PFSK-1 (cell line): Measurements from ENCODE around the gene ABR.

ENCODE experiments used
- POLR2AphosphoS5 ChIP-seq: IDR thresholded peaks from 2 replicates; pipeline ENCODE4 v1.6.1; 2012; ENCODE audit warnings: low read depth, mild to moderate bottlenecking, control low read depth, low read length, moderate library complexity
- TAF1 ChIP-seq: IDR thresholded peaks from 2 replicates; pipeline ENCODE4 v1.6.1; 2012; ENCODE audit warnings: low read length, control low read depth, borderline replicate concordance; ENCODE audit not compliant: insufficient read depth
- TF ChIP-seq, protein P1 (sequence below), 2 experiments: IDR thresholded peaks; 2 replicates each; pipeline versions ENCODE4 v1.6.1 to v1.8.0; 2011 to 2012; ENCODE audit warnings: low read depth in 2 of 2, low read length in 2 of 2, control low read depth in 1 of 2, inconsistent platforms in 1 of 2, mild to moderate bottlenecking in 1 of 2, moderate library complexity in 1 of 2; ENCODE audit not compliant: insufficient read depth in 1 of 2

DNA sequence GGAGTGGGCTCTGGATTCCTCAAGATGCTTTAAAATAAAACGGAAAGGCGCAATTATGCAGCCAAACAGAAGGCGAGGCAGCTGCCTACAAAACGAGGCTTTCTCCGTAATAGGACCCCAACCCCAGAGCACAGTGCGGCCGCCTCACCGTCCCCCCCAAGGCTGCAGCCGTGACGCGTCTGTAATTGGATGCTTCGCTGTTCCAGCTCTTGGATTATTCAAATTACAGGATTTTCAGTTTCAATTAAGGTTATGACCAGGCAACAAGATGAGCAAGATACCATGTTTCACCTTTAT is 37.3 kb upstream of the ABR start:
- TF ChIP-seq TAF1 (no peak), POLR2AphosphoS5 (no peak)
- TF ChIP-seq, protein P1, sequence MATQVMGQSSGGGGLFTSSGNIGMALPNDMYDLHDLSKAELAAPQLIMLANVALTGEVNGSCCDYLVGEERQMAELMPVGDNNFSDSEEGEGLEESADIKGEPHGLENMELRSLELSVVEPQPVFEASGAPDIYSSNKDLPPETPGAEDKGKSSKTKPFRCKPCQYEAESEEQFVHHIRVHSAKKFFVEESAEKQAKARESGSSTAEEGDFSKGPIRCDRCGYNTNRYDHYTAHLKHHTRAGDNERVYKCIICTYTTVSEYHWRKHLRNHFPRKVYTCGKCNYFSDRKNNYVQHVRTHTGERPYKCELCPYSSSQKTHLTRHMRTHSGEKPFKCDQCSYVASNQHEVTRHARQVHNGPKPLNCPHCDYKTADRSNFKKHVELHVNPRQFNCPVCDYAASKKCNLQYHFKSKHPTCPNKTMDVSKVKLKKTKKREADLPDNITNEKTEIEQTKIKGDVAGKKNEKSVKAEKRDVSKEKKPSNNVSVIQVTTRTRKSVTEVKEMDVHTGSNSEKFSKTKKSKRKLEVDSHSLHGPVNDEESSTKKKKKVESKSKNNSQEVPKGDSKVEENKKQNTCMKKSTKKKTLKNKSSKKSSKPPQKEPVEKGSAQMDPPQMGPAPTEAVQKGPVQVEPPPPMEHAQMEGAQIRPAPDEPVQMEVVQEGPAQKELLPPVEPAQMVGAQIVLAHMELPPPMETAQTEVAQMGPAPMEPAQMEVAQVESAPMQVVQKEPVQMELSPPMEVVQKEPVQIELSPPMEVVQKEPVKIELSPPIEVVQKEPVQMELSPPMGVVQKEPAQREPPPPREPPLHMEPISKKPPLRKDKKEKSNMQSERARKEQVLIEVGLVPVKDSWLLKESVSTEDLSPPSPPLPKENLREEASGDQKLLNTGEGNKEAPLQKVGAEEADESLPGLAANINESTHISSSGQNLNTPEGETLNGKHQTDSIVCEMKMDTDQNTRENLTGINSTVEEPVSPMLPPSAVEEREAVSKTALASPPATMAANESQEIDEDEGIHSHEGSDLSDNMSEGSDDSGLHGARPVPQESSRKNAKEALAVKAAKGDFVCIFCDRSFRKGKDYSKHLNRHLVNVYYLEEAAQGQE (IDR thresholded peaks at IDR 0.05; ENCODE audit: insufficient read depth in 1 of 2, low read depth in 2 of 2, low read length in 2 of 2) = no peak
